Measurements from ENCODE around the gene SEMA4C. TPM values are rescaled to one million over a fixed set of nuclear protein-coding genes. Genes with fewer than 3 reads are reported as not detected.

SEMA4C gene
- total and polyA plus RNA-seq, 9 of the 15 experiments (the other 6 are each of a cell fraction or from before 2014, with no cell fraction given): 0.32 to 59.7 (median 23.9) TPM

DNA sequence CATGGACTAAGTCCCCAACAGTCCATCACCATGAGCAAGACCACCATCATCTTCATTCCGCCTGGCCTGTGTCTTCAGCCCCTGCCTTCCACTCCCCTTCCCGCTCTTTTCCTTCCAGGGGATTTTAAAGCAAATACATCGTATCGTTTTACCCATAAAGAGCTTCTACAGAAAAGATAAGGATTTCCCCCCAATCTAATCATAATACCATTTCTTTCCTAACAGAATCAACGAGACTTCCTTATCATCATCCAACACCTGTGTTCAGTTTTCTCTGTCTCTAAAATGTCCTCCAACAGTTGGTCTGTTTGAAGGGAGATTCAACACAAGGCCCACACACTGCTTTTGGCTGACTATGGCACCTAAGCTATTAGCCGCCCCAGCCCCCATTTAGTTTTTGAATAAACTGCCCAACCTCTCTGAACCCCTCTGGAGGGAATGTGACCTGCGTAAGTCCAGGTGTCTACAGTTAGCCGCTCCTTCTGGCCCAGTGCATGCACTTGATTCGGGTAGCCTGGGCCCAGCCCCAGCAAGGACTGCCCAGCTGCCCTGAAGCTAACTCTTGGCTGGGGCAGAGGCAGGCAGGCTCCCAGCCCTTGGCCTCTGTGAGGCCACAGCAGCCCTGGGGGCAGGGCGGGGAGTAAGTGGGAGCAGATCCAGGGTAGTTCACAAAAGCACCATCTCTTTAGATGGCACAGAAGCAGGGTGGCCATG is 25.3 kb upstream of the SEMA4C start (continued):
- TF ChIP-seq, protein P1, sequence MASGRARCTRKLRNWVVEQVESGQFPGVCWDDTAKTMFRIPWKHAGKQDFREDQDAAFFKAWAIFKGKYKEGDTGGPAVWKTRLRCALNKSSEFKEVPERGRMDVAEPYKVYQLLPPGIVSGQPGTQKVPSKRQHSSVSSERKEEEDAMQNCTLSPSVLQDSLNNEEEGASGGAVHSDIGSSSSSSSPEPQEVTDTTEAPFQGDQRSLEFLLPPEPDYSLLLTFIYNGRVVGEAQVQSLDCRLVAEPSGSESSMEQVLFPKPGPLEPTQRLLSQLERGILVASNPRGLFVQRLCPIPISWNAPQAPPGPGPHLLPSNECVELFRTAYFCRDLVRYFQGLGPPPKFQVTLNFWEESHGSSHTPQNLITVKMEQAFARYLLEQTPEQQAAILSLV (tag; IDR thresholded peaks at IDR 0.05): peak; percentile 49; the same call in 1 of the 2 replicates
- TF ChIP-seq ZC3H4 (CRISPR knock-in tag; IDR thresholded peaks at IDR 0.05; ENCODE audit: borderline replicate concordance) (no peak), ZNF197 (CRISPR knock-in tag; IDR thresholded peaks at IDR 0.05; ENCODE audit: low read depth) (0 out of 2 replicates have a peak, but pooled peaks have one; percentile 62), RNF2 (IDR thresholded peaks at IDR 0.05) (peak; percentile 64; the same call in 1 of the 2 replicates), ZNF23 (CRISPR knock-in tag; IDR thresholded peaks at IDR 0.05) (no peak), SAFB (IDR thresholded peaks at IDR 0.05; ENCODE audit: borderline replicate concordance, low read depth, low read length) (no peak), POLR2AphosphoS5 (IDR thresholded peaks at IDR 0.05; ENCODE audit: control insufficient read depth, insufficient read depth, low read depth, low read length) (peak; percentile 69), L3MBTL2 (IDR thresholded peaks at IDR 0.05) (peak; percentile 67)
- TF ChIP-seq, protein P2, sequence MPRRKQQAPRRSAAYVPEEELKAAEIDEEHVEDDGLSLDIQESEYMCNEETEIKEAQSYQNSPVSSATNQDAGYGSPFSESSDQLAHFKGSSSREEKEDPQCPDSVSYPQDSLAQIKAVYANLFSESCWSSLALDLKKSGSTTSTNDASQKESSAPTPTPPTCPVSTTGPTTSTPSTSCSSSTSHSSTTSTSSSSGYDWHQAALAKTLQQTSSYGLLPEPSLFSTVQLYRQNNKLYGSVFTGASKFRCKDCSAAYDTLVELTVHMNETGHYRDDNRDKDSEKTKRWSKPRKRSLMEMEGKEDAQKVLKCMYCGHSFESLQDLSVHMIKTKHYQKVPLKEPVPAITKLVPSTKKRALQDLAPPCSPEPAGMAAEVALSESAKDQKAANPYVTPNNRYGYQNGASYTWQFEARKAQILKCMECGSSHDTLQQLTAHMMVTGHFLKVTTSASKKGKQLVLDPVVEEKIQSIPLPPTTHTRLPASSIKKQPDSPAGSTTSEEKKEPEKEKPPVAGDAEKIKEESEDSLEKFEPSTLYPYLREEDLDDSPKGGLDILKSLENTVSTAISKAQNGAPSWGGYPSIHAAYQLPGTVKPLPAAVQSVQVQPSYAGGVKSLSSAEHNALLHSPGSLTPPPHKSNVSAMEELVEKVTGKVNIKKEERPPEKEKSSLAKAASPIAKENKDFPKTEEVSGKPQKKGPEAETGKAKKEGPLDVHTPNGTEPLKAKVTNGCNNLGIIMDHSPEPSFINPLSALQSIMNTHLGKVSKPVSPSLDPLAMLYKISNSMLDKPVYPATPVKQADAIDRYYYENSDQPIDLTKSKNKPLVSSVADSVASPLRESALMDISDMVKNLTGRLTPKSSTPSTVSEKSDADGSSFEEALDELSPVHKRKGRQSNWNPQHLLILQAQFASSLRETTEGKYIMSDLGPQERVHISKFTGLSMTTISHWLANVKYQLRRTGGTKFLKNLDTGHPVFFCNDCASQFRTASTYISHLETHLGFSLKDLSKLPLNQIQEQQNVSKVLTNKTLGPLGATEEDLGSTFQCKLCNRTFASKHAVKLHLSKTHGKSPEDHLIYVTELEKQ (CRISPR knock-in tag; IDR thresholded peaks at IDR 0.05): no peak
- TF ChIP-seq, protein P3, sequence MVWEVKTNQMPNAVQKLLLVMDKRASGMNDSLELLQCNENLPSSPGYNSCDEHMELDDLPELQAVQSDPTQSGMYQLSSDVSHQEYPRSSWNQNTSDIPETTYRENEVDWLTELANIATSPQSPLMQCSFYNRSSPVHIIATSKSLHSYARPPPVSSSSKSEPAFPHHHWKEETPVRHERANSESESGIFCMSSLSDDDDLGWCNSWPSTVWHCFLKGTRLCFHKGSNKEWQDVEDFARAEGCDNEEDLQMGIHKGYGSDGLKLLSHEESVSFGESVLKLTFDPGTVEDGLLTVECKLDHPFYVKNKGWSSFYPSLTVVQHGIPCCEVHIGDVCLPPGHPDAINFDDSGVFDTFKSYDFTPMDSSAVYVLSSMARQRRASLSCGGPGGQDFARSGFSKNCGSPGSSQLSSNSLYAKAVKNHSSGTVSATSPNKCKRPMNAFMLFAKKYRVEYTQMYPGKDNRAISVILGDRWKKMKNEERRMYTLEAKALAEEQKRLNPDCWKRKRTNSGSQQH (CRISPR knock-in tag; IDR thresholded peaks at IDR 0.05): no peak
- TF ChIP-seq, protein P4, sequence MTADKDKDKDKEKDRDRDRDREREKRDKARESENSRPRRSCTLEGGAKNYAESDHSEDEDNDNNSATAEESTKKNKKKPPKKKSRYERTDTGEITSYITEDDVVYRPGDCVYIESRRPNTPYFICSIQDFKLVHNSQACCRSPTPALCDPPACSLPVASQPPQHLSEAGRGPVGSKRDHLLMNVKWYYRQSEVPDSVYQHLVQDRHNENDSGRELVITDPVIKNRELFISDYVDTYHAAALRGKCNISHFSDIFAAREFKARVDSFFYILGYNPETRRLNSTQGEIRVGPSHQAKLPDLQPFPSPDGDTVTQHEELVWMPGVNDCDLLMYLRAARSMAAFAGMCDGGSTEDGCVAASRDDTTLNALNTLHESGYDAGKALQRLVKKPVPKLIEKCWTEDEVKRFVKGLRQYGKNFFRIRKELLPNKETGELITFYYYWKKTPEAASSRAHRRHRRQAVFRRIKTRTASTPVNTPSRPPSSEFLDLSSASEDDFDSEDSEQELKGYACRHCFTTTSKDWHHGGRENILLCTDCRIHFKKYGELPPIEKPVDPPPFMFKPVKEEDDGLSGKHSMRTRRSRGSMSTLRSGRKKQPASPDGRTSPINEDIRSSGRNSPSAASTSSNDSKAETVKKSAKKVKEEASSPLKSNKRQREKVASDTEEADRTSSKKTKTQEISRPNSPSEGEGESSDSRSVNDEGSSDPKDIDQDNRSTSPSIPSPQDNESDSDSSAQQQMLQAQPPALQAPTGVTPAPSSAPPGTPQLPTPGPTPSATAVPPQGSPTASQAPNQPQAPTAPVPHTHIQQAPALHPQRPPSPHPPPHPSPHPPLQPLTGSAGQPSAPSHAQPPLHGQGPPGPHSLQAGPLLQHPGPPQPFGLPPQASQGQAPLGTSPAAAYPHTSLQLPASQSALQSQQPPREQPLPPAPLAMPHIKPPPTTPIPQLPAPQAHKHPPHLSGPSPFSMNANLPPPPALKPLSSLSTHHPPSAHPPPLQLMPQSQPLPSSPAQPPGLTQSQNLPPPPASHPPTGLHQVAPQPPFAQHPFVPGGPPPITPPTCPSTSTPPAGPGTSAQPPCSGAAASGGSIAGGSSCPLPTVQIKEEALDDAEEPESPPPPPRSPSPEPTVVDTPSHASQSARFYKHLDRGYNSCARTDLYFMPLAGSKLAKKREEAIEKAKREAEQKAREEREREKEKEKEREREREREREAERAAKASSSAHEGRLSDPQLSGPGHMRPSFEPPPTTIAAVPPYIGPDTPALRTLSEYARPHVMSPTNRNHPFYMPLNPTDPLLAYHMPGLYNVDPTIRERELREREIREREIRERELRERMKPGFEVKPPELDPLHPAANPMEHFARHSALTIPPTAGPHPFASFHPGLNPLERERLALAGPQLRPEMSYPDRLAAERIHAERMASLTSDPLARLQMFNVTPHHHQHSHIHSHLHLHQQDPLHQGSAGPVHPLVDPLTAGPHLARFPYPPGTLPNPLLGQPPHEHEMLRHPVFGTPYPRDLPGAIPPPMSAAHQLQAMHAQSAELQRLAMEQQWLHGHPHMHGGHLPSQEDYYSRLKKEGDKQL (CRISPR knock-in tag; IDR thresholded peaks at IDR 0.05; ENCODE audit: borderline replicate concordance): no peak
- TF ChIP-seq, protein P5, sequence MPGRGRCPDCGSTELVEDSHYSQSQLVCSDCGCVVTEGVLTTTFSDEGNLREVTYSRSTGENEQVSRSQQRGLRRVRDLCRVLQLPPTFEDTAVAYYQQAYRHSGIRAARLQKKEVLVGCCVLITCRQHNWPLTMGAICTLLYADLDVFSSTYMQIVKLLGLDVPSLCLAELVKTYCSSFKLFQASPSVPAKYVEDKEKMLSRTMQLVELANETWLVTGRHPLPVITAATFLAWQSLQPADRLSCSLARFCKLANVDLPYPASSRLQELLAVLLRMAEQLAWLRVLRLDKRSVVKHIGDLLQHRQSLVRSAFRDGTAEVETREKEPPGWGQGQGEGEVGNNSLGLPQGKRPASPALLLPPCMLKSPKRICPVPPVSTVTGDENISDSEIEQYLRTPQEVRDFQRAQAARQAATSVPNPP (IDR thresholded peaks at IDR 0.05; ENCODE audit: borderline replicate concordance, insufficient read depth, insufficient read length): no peak
